Measurements from ENCODE around the gene THSD7B.
"Not testable (repeated sequence)": the region's sequence is repeated elsewhere in the genome, so short reads cannot be mapped to it uniquely, and the experiment has no call there.

The THSD7B gene

GRCh38 chr2:136765256-136766072, at the start of gene THSD7B:
Gene THSD7B (plus strand): TSS chr2:136765545. CDS start chr2:136882179, 116,634 bp downstream.
- no peak for DNase-seq

- no peak for DNase-seq
Observed at GRCh38 chr2:136718273-136718672, 47.1 kb upstream of the THSD7B start.

GRCh38 chr2:136727973-136728699, 37.2 kb upstream of the THSD7B start:
- no peak for DNase-seq

GRCh38 chr2:136736236-136736635, 29.1 kb upstream of the THSD7B start:
- DNase-seq, result no peak

- DNase-seq, result no peak
Observed at GRCh38 chr2:136738044-136738443, 27.3 kb upstream of the THSD7B start.

GRCh38 chr2:136741471-136741870, 23.9 kb upstream of the THSD7B start:
- no peak for DNase-seq

- DNase-seq, result no peak
Observed at GRCh38 chr2:136750065-136750464, 15.3 kb upstream of the THSD7B start.

- no peak for DNase-seq
Observed at GRCh38 chr2:136751406-136751805, 13.9 kb upstream of the THSD7B start.

GRCh38 chr2:136758504-136758903, 6.8 kb upstream of the THSD7B start:
- DNase-seq, result not testable (repeated sequence)

- no peak for DNase-seq
Observed at GRCh38 chr2:136764452-136765255, 691 bp upstream of the THSD7B start.

- DNase-seq, result no peak
Observed at GRCh38 chr2:136766073-136766404, 694 bp downstream of the THSD7B start.

GRCh38 chr2:136767030-136767429, 1.7 kb downstream of the THSD7B start:
- no peak for DNase-seq

- no peak for DNase-seq
Observed at GRCh38 chr2:136769871-136770270, 4.5 kb downstream of the THSD7B start.

GRCh38 chr2:136770384-136770783, 5.0 kb downstream of the THSD7B start:
- DNase-seq, result no peak

GRCh38 chr2:136777391-136777790, 12.0 kb downstream of the THSD7B start:
- DNase-seq, result no peak

- DNase-seq, result no peak
Observed at GRCh38 chr2:136783856-136784255, 18.5 kb downstream of the THSD7B start.

GRCh38 chr2:136785215-136785614, 19.9 kb downstream of the THSD7B start:
- DNase-seq, result no peak

- DNase-seq, result no peak
Observed at GRCh38 chr2:136787970-136788369, 22.6 kb downstream of the THSD7B start.

GRCh38 chr2:136796339-136796738, 31.0 kb downstream of the THSD7B start:
- DNase-seq, result no peak

- DNase-seq, result no peak
Observed at GRCh38 chr2:136798766-136799165, 33.4 kb downstream of the THSD7B start.

- DNase-seq, result peak; percentile 42
Observed at GRCh38 chr2:136801661-136802060, 36.3 kb downstream of the THSD7B start.

GRCh38 chr2:136809998-136810397, 44.7 kb downstream of the THSD7B start:
- no peak for DNase-seq

- no peak for DNase-seq
Observed at GRCh38 chr2:136818839-136819238, 53.5 kb downstream of the THSD7B start.

GRCh38 chr2:136823291-136823690, 57.9 kb downstream of the THSD7B start:
- DNase-seq, result no peak

Measured in hematopoietic multipotent progenitor cell treated with erythropoietin and hydrocortisone succinate and interleukin-3 and kit ligand, for 6 days (in vitro differentiated cells).